Esophagus squamous epithelium (tissue), 5 donors: ENCODE data around the gene CORO1C. TPM values are rescaled to one million over a fixed set of nuclear protein-coding genes. Genes with fewer than 3 reads are reported as not detected.

Experiments
- DNase-seq: peaks from one replicate; lab custom pipeline; 2025; lab: John Stamatoyannopoulos, UW
- H3K27ac ChIP-seq, 4 donors: fragments of 200-600 bp; sonication (generic); one replicate each; pipeline ENCODE4 v1.5.1; 2016 to 2019; ENCODE audit warnings: mild to moderate bottlenecking in 1 of 4
- H3K27me3 ChIP-seq, 4 donors: fragments of 200-600 bp; sonication (generic); 1 replicate in 3 of 4; 2 replicates in 1 of 4; pipeline versions ENCODE4 v1.5.1 to v1.6.0; 2017 to 2021; ENCODE audit warnings: antibody characterized with exemption in 1 of 4
- H3K36me3 ChIP-seq, 3 donors: fragments of 200-600 bp; sonication (generic); one replicate each; pipeline ENCODE4 v1.5.1; 2016 to 2019
- H3K4me1 ChIP-seq, 3 donors: fragments of 200-600 bp; sonication (generic); one replicate each; pipeline ENCODE4 v1.5.1; 2017 to 2019
- H3K4me3 ChIP-seq, 4 donors: fragments of 200-600 bp; sonication (generic); 1 replicate in 3 of 4; 2 replicates in 1 of 4; pipeline ENCODE4 v1.5.1; 2016 to 2019; ENCODE audit warnings: mild to moderate bottlenecking in 2 of 4, moderate library complexity in 1 of 4
- H3K9me3 ChIP-seq, 3 donors: fragments of 200-600 bp; sonication (generic); one replicate each; pipeline ENCODE4 v1.5.1; 2016 to 2019
- CTCF ChIP-seq, 6 experiments: fragments of 450-650 bp in 4 of 6; fragments of 200-600 bp in 2 of 6; sonication (generic) in 2 of 6; IDR thresholded peaks; one replicate each; pipeline ENCODE4 v1.5.1; 2016 to 2019; ENCODE audit warnings: antibody characterized with exemption in 6 of 6, mild to moderate bottlenecking in 4 of 6, moderate library complexity in 4 of 6
- POLR2A ChIP-seq, 4 donors: fragments of 450-650 bp; IDR thresholded peaks; one replicate each; pipeline ENCODE4 v1.6.1; 2017; ENCODE audit warnings: antibody characterized with exemption in 4 of 4, mild to moderate bottlenecking in 4 of 4, moderate library complexity in 3 of 4
- WGBS, 2 donors: methylation state at CpG; one replicate each; pipeline ENCODE4 v1.1.5; 2018; 5-methylcytosine and 5-hydroxymethylcytosine counted together
- intact Hi-C: fragments of 100-400 bp; cut with DNase I; formaldehyde crosslinking; loops from one replicate; pipeline ENCODE4 v1.15.0; 2022
- total RNA-seq, 4 donors: library from RNA; depleted of rRNA; stranded (reverse); fragments of >200 nt; gene quantifications; one replicate each; pipeline ENCODE4 v1.1.0, GENCODE V29; 2016
- donor health status: DM: yes; HTN: yes; CAD: no.

The CORO1C gene
- total RNA-seq, 4 donors from 2014 or later = 67.2 to 142 (median 114) TPM

GRCh38 chr12:108614639-108615038, 116.7 kb downstream of the CORO1C start:
- no peak overlapping the region for H3K4me3 ChIP-seq
- no peak for TF ChIP-seq POLR2A (IDR thresholded peaks at IDR 0.05)
- no peak for TF ChIP-seq CTCF (IDR thresholded peaks at IDR 0.05)
- 79 to 94% methylated on average over 6 of the region's 6 CpGs for WGBS, 2 donors
- H3K27ac ChIP-seq = no peak overlapping the region
- H3K27me3 ChIP-seq = no peaks in the 10 kb centered on the region
- no peak for DNase-seq
- no peaks in the 10 kb centered on the region for H3K9me3 ChIP-seq
- H3K4me1 ChIP-seq = peaks cover 0 to 33% (median 13%) of the 10 kb centered on the region in 3 donors
- intact Hi-C loops = loop anchor here (5.0 kb wide), 1 partner anchor 52 kb away; the partner anchor contains the start of genes ISCU and SART3
- no peaks in the 10 kb centered on the region for H3K36me3 ChIP-seq

- Histone ChIP-seq H3K27me3 (no peaks in the 10 kb centered on the region), H3K27ac (no peak overlapping the region), H3K4me3 (no peak overlapping the region), H3K4me1 (peaks cover 0 to 37% (median 13%) of the 10 kb centered on the region in 3 donors), H3K9me3 (no peaks in the 10 kb centered on the region), H3K36me3 (no peaks in the 10 kb centered on the region)
- intact Hi-C loops = no loop called here
- no peak for DNase-seq
- TF ChIP-seq CTCF (IDR thresholded peaks at IDR 0.05) = no peak
- no peak for TF ChIP-seq POLR2A (IDR thresholded peaks at IDR 0.05)
- 59% methylated on average over 3 of the region's 4 CpGs; no CpG with 5 or more reads in 1 of the 2 donors for WGBS, 2 donors
Measured at GRCh38 chr12:108614041-108614440, 117.3 kb downstream of the CORO1C start.

GRCh38 chr12:108613548-108613947, 117.8 kb downstream of the CORO1C start:
- no peak for TF ChIP-seq CTCF (IDR thresholded peaks at IDR 0.05)
- TF ChIP-seq POLR2A (IDR thresholded peaks at IDR 0.05) = no peak
- Histone ChIP-seq H3K4me1 (peaks cover 0 to 36% (median 13%) of the 10 kb centered on the region in 3 donors), H3K27me3 (no peaks in the 10 kb centered on the region), H3K36me3 (no peaks in the 10 kb centered on the region), H3K9me3 (no peaks in the 10 kb centered on the region), H3K4me3 (no peak overlapping the region), H3K27ac (no peak overlapping the region)
- intact Hi-C loops = no loop called here
- 0% methylated on average over 1 of the region's 9 CpGs for WGBS, 2 donors
- no peak for DNase-seq

GRCh38 chr12:108612788-108613282, 118.5 kb downstream of the CORO1C start:
- H3K27ac ChIP-seq = no peak overlapping the region
- H3K4me3 ChIP-seq = no peak overlapping the region
- H3K27me3 ChIP-seq = peaks cover 0 to 2% (median 0%) of the 10 kb centered on the region in 4 donors
- DNase-seq = no peak
- H3K36me3 ChIP-seq = no peaks in the 10 kb centered on the region
- no peaks in the 10 kb centered on the region for H3K9me3 ChIP-seq
- TF ChIP-seq CTCF (IDR thresholded peaks at IDR 0.05) (no peak), POLR2A (IDR thresholded peaks at IDR 0.05) (no peak)
- WGBS, 2 donors = 59 to 86% methylated on average over 6 of the region's 8 CpGs
- intact Hi-C loops = no loop called here
- H3K4me1 ChIP-seq = peaks cover 0 to 29% (median 13%) of the 10 kb centered on the region in 3 donors

GRCh38 chr12:108611884-108612415, 119.4 kb downstream of the CORO1C start:
- no peak overlapping the region for H3K27ac ChIP-seq
- TF ChIP-seq POLR2A (IDR thresholded peaks at IDR 0.05) = no peak
- peak in 5 of 6 experiments; percentile 20 to 46 (median 26) for TF ChIP-seq CTCF (IDR thresholded peaks at IDR 0.05)
- H3K9me3 ChIP-seq = no peaks in the 10 kb centered on the region
- no peak for DNase-seq
- H3K27me3 ChIP-seq = peaks cover 0 to 3% (median 0%) of the 10 kb centered on the region in 4 donors
- 34% methylated on average over 5 of the region's 5 CpGs; no CpG with 5 or more reads in 1 of the 2 donors for WGBS, 2 donors
- no peak overlapping the region for H3K4me3 ChIP-seq
- intact Hi-C loops = no loop called here
- H3K36me3 ChIP-seq = no peaks in the 10 kb centered on the region
- peaks cover 0 to 20% (median 10%) of the 10 kb centered on the region in 3 donors for H3K4me1 ChIP-seq
